Natural killer cell treated with Interleukin-12 subunit alpha and Interleukin-12 subunit beta and Interleukin-15 and Interleukin-18, amount 100 ng/mL, for 72 hours (primary cell): ENCODE data around the gene FMNL3. TPM values are rescaled to one million over a fixed set of nuclear protein-coding genes. Genes with fewer than 3 reads are reported as not detected.
A peak's percentile ranks its signal among the peaks of the same experiment; 100 is the strongest.
"Not testable (repeated sequence)": the region's sequence is repeated elsewhere in the genome, so short reads cannot be mapped to it uniquely, and the experiment has no call there.

Experiments used
- ATAC-seq, 2 donors: fragments of 150-1000 bp; cut with Tn5 transposase in 1 of 2; sonication (Bioruptor Pico), chemical (Tn5 transposase) in 1 of 2; 2 replicates each; pipeline ENCODE4 v1.10.0; 2021
- DNase-seq: peaks from one replicate; pipeline ENCODE4 v3.0.0; 2022; ENCODE audit warnings: low spot score
- H3K27ac Mint-ChIP-seq, 2 donors: 1 replicate in 1 of 2; 2 replicates in 1 of 2; pipeline ENCODE4 v1.8.0; 2022; ENCODE audit warnings: mixed read lengths in 2 of 2, mild to moderate bottlenecking in 1 of 2, moderate library complexity in 1 of 2
- H3K27me3 Mint-ChIP-seq, 2 donors: 1 replicate in 1 of 2; 2 replicates in 1 of 2; pipeline ENCODE4 v1.8.0; 2022; ENCODE audit warnings: mixed read lengths in 2 of 2
- H3K36me3 Mint-ChIP-seq: one replicate; pipeline ENCODE4 v1.8.0; 2022; ENCODE audit warnings: mixed read lengths
- H3K4me1 Mint-ChIP-seq, 2 donors: 1 replicate in 1 of 2; 2 replicates in 1 of 2; pipeline ENCODE4 v1.8.0; 2022; ENCODE audit warnings: low read depth in 2 of 2, mixed read lengths in 2 of 2, mild to moderate bottlenecking in 1 of 2
- H3K4me3 Mint-ChIP-seq: one replicate; pipeline ENCODE4 v1.8.0; 2022; ENCODE audit warnings: mixed read lengths
- H3K9me3 Mint-ChIP-seq: 2 replicates; pipeline ENCODE4 v1.8.0; 2022; ENCODE audit warnings: mixed read lengths
- total RNA-seq, 2 donors: library from RNA; stranded (reverse); gene quantifications; one replicate each; pipeline ENCODE4 v1.2.3, GENCODE V29; 2022

The FMNL3 gene
- total RNA-seq, 2 donors from 2014 or later, result 86.9 to 123 TPM

DNA sequence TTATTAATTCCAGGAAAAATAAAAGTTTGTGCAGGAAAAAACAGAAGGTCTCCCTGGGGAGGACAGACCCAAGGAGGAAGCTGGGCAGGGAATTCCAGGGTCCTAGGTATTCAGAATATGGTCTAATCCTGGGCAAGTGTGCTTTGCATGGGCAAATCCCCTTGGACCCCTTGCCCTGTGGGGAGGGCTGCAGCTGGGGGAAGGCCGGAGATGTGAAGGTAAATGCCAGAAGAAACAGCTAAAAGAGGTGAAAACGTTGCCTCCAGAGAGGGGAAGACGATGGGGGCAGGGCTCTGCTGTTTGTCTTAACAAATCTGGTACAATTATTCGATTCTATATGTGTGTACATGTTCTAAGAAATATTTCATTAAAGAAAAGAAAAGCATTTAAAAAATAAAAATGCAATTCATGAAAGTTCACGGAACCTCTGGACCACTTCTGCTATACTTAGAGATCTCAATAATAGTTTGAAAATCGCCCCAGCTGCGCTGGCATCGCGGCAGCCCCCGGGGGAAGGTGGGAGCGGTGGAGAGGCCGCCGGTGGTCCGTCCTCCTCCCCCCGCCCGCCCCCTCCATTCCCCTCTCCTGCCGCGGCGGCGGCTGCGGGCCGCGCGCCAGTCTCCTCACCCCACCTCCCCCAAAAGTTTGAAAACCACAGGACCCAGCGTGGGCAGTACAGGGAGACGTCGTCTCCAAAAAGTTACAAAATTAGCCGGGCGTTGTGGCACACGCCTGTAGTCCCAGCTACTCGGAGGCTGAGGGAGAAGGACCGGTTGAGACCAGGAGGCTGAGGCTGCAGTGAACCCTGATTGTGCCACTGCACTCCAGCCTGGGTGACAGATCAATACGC lies 85.3 kb downstream of the FMNL3 start:
- H3K9me3 Mint-ChIP-seq, result no peaks in the 10 kb centered on the region
- H3K4me3 Mint-ChIP-seq, result peak overlapping the region; percentile 87
- H3K27ac Mint-ChIP-seq, result peak overlapping the region; percentile 57 to 65
- peaks cover 12 to 19% of the 10 kb centered on the region in 2 donors for H3K4me1 Mint-ChIP-seq
- ATAC-seq (no peak), DNase-seq (peak; percentile 25)
- peaks cover 14 to 17% of the 10 kb centered on the region in 2 donors for H3K27me3 Mint-ChIP-seq
- no peaks in the 10 kb centered on the region for H3K36me3 Mint-ChIP-seq

DNA sequence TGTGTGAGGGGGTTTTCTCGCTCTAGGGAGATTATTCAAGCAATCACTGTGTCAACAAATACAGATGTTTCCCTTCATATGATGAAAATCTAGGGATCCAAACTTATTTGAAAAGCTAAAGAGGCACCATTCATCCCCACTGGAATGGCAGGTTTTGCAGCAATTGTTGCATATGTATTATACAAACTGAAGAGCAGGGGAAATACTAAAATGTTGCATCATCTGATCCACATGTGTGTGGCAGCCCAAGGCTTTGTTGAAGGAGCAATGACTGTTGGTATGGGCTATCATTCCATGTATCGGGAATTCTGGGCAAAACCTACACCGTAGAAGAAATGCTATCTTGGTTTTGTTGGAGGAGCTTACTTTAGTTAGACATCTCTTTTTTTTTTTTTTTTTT lies 87.9 kb downstream of the FMNL3 start:
- H3K36me3 Mint-ChIP-seq, result no peaks in the 10 kb centered on the region
- H3K27me3 Mint-ChIP-seq, result peaks cover 14 to 31% of the 10 kb centered on the region in 2 donors
- DNase-seq (no peak), ATAC-seq (no peak)
- H3K27ac Mint-ChIP-seq, result no peak overlapping the region
- H3K4me3 Mint-ChIP-seq, result no peak overlapping the region
- H3K4me1 Mint-ChIP-seq, result peaks cover 12% of the 10 kb centered on the region in 2 donors
- H3K9me3 Mint-ChIP-seq, result no peaks in the 10 kb centered on the region

DNA sequence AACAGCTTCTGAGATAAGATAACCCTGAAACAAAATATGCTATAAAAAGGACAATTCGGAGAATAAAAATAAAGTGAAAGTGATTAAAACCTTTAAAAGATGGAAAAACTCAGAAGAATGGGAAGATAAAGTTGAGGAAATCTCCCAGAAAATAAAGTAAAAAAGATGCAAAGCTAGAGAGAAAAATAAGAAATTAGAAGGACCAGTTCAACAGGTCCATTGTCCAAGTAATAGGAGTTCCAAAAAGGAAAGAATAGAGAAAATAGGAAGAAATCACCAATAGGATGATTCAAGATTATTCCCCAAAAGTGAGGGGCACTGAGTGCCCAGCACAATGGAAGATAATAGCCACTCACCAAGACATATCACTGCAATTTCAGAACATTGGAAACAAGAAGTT lies 88.6 kb downstream of the FMNL3 start:
- H3K27ac Mint-ChIP-seq, result no peak overlapping the region
- H3K9me3 Mint-ChIP-seq, result no peaks in the 10 kb centered on the region
- peaks cover 14 to 33% of the 10 kb centered on the region in 2 donors for H3K27me3 Mint-ChIP-seq
- ATAC-seq (no peak), DNase-seq (no peak)
- H3K4me3 Mint-ChIP-seq, result no peak overlapping the region
- H3K4me1 Mint-ChIP-seq, result peaks cover 8% of the 10 kb centered on the region in 2 donors
- no peaks in the 10 kb centered on the region for H3K36me3 Mint-ChIP-seq

DNA sequence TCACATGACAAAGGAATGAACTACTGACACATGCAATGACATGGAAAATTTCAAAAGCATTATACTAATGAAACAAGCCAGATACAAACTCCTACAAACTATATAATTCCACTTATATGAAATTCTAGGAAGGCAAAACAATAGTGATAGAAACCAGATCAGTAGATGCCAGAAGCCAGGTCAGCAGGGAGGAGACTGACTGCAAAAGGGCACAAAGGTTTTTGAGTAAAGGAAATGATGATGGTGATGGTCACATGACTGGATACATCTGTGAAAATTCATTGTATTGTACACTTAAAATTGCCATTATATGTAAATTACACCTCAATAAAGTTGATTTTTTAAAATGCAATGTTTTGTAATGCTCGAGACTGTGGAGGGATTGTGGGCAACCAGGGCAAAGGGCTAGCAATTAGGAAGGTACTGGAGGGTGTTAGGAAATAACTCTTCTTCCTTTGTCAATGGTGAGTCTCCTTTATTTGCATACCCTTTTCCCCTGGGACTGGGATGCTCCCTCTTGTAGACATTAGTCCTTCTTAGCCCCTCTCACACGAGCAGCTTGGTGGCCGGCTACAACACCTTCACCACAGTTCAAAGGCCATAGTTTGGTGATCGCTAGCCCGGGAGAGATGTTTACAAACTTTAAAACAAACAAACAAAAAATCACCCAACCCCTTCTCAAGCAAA lies 90.5 kb downstream of the FMNL3 start:
- no peaks in the 10 kb centered on the region for H3K36me3 Mint-ChIP-seq
- DNase-seq (no peak), ATAC-seq (no peak)
- peaks cover 8% of the 10 kb centered on the region in 2 donors for H3K4me1 Mint-ChIP-seq
- no peak overlapping the region for H3K4me3 Mint-ChIP-seq
- peaks cover 21 to 36% of the 10 kb centered on the region in 2 donors for H3K27me3 Mint-ChIP-seq
- H3K9me3 Mint-ChIP-seq, result no peaks in the 10 kb centered on the region
- peak overlapping the region in 1 of 2 donors; percentile 39 for H3K27ac Mint-ChIP-seq

DNA sequence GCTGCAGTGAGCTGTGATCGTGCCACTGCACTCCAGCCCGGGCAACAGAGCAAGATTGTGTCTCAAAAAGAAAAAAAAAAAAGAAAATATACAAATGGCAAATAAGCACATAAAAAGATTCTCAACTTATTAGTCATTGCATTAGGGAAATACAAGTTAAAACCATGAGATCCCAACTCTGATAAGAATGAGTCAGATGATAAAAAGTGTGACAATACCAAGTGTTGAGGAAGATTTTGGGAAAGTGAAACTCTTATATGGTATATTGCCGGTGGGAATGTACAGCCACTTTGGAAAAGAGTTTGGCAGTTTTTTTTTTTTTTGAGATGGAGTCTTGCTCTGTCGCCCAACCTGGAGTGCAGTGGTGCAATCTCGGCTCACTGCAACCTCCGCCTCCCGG lies 91.5 kb downstream of the FMNL3 start:
- ATAC-seq (no peak), DNase-seq (no peak)
- Mint-ChIP-seq H3K27ac (no peak overlapping the region), H3K4me1 (no peaks in the 10 kb centered on the region), H3K27me3 (peaks cover 21 to 36% of the 10 kb centered on the region in 2 donors), H3K36me3 (no peaks in the 10 kb centered on the region), H3K4me3 (no peak overlapping the region), H3K9me3 (no peaks in the 10 kb centered on the region)

DNA sequence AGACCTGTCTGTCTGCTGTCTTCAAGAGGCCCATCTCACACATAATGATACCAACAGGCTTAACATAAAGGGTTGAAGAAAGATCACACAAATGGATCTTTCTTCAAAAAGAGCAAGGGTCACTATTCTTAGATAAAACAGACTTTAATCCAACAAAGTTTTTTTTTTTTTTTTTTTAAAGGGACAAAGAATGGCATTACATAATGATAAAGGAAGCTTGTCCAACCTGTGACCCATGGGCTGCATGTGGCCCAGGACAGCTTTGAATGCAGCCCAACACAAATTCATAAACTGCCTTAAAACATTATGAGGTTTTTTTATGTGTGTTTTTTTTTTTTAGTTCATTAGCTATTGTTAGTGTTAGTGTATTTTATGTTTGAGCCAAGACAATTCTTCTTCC lies 95.0 kb downstream of the FMNL3 start:
- H3K4me1 Mint-ChIP-seq, result no peaks in the 10 kb centered on the region
- no peak overlapping the region for H3K27ac Mint-ChIP-seq
- H3K36me3 Mint-ChIP-seq, result peaks cover 5% of the 10 kb centered on the region
- H3K27me3 Mint-ChIP-seq, result peaks cover 7 to 20% of the 10 kb centered on the region in 2 donors
- no peaks in the 10 kb centered on the region for H3K9me3 Mint-ChIP-seq
- H3K4me3 Mint-ChIP-seq, result no peak overlapping the region
- DNase-seq (no peak), ATAC-seq (no peak)

DNA sequence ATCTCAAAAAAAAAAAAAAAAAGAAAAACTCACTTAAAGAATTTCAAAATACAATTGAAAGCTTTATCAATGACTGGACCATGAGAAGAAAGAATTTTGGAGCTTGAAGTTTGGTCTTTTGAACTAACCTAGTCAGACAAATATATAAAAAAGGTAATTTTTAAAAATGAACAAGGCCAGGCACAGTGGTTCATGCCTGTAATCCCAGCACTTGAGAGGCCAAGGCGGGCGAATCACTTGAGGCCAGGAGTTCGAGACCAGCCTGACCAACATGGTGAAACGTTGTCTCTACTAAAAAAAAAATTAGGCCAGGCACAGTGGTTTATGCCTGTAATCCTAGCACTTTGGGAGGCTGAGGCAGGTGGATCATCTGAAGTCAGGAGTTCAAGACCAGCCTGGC lies 96.4 kb downstream of the FMNL3 start:
- ATAC-seq, H3K36me3 Mint-ChIP-seq, H3K4me3 Mint-ChIP-seq, H3K4me1 Mint-ChIP-seq, H3K9me3 Mint-ChIP-seq, H3K27ac Mint-ChIP-seq, DNase-seq: not testable (repeated sequence)
- peaks cover 7 to 13% of the 10 kb centered on the region in 2 donors for H3K27me3 Mint-ChIP-seq

DNA sequence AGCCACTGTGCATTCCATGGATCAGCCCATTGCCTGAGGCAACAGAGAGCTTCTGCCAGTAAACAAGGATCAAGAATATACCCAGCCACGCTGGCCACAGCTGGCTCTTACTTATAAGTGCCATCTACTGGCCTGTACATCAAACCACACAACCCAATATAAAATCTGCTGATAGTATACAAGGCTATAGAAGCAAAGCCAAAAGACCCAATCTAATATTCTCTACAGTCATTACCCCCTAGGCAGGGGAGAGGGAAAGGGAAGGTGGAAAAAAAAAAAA lies 97.4 kb downstream of the FMNL3 start:
- no peak overlapping the region for H3K27ac Mint-ChIP-seq
- H3K27me3 Mint-ChIP-seq, result peaks cover 7 to 10% of the 10 kb centered on the region in 2 donors
- H3K9me3 Mint-ChIP-seq, result no peaks in the 10 kb centered on the region
- peaks cover 5% of the 10 kb centered on the region for H3K36me3 Mint-ChIP-seq
- no peak for DNase-seq
- no peak overlapping the region for H3K4me3 Mint-ChIP-seq
- no peak for ATAC-seq
- H3K4me1 Mint-ChIP-seq, result no peaks in the 10 kb centered on the region

DNA sequence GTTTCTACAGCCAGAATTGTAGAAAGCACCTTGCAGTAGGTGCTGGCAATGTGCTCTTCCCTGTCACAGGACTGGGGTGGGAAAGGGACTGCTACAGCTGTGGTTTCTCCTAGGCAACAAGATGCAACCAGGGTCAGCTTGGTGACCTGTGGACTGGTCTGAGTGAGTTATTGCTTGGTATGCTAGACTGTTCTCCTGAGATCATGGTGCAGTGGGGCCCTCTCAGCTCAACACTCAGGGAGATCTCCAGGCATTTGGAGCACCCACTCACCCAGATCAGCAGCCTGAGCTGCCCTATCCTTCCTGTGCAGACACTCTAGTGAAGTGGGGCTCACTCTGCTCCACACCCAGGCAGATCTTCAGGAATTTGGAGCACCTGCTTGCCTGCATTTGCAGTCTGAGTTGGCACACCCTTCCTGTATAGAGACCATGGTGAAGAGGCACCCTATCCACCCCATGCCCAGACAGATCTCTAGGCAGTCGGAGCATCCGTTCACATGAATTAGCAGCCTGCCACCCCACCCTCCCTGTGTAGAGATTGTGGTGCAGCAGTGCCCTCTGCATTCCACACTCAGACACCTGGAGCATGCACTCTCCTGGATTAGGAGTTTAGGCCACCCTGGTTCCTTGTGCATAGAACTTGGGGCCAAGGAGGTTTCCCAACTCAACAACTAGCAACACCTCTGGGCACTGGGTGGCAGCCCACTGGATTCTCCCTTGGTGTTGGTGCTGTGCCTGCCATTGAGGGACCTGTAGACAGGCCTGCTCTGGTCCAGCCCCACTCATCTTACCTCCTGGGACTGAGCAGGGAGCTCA lies 97.9 kb downstream of the FMNL3 start:
- H3K4me3 Mint-ChIP-seq, result no peak overlapping the region
- no peak for DNase-seq
- H3K27me3 Mint-ChIP-seq, result peaks cover 5 to 7% of the 10 kb centered on the region in 2 donors
- no peaks in the 10 kb centered on the region for H3K4me1 Mint-ChIP-seq
- ATAC-seq, result peak in 1 of 2 donors; percentile 28
- no peaks in the 10 kb centered on the region for H3K9me3 Mint-ChIP-seq
- no peak overlapping the region for H3K27ac Mint-ChIP-seq
- peaks cover 5% of the 10 kb centered on the region for H3K36me3 Mint-ChIP-seq

DNA sequence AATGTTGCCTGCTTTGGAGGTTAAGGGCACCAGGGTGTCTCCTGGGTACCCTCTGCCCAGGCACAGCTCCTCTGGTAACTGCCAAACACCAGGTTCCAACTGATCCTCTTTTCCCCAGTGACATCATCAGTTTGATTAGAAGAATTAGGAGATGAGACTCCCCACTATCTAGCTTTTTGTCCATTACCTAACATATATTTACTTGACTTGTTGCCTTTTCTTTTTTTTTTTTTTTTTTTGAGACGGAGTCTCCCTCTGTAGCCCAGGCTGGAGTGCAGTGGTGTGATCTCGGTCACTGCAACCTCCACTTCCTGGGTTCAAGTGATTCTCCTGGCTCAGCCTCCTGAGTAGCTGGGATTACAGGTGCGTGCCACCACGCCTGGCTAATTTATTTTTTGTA lies 101.7 kb downstream of the FMNL3 start, which contains the start of gene FAM186B:
Gene FAM186B, minus strand, starts transcription at position 101 of the 400 bp plus-strand sequence. CDS start 162 bp downstream, outside the sequence.
- not testable (repeated sequence) for H3K4me1 Mint-ChIP-seq, ATAC-seq, H3K27ac Mint-ChIP-seq, H3K9me3 Mint-ChIP-seq, H3K27me3 Mint-ChIP-seq, H3K36me3 Mint-ChIP-seq, H3K4me3 Mint-ChIP-seq, DNase-seq

DNA sequence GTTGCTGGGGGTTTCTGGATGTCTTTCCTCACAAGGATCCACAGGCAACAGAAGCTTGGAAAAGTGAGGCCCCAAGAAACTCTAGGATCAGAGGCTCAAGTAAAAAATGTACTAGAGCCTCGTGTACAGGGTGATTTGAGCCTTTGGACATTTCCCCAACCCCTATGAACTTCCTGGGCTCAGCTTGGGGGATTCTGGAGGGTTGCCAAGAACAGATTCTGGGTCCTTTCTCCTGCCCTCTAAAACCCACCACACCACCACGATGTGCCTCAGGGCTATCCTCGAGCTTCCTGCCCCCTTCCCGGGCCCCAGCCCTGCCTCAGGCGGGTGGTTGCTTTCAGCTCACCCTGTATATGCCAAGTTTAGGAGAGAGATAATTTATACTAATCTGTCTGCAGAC lies 102.3 kb downstream of the FMNL3 start:
- Mint-ChIP-seq H3K27ac (no peak overlapping the region), H3K4me1 (no peaks in the 10 kb centered on the region), H3K9me3 (no peaks in the 10 kb centered on the region), H3K27me3 (no peaks in the 10 kb centered on the region), H3K4me3 (no peak overlapping the region), H3K36me3 (peaks cover 1% of the 10 kb centered on the region)
- no peak for ATAC-seq
- no peak for DNase-seq

DNA sequence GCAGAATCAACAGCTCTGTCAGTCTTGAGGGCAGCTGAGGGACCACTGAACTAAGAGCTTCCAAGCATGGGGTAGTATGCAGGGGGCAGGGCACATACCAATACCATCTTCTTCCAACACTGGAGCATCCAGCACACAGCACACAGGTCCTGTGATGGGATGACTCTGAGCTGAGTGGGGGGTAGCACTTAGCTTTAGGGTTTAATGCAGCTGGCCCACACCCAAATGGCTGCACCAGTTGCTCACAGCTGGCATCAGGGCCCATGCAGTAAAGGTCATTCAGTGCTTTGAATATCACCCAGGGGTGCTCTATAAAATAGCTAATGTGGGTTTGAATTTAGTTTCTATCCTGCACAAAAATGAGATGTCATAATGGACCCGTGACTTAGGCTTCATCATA lies 103.5 kb downstream of the FMNL3 start:
- ATAC-seq (no peak), DNase-seq (no peak)
- H3K27me3 Mint-ChIP-seq, result no peaks in the 10 kb centered on the region
- no peaks in the 10 kb centered on the region for H3K9me3 Mint-ChIP-seq
- H3K4me3 Mint-ChIP-seq, result no peak overlapping the region
- no peaks in the 10 kb centered on the region for H3K36me3 Mint-ChIP-seq
- H3K27ac Mint-ChIP-seq, result no peak overlapping the region
- H3K4me1 Mint-ChIP-seq, result no peaks in the 10 kb centered on the region

DNA sequence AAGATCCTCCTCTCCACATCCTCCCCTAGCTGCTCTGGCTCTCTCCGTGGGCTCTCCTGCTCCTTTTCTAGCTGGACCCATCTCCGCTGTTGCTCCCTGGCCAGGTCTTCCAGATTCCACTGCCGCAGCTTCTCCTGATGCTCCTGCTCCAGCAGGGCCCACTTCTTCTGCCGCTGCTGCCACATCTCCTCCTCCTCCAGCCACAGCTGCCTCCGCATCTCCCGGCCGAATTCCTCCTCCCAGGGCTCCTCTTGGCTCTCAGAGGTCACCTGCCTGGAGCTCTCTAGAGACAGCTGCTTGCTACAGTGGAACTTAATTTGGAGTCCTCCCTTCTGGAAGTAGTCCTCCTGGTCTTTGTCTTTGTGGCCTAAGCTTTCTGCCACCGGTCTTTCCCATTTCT lies 107.2 kb downstream of the FMNL3 start:
- ATAC-seq (no peak), DNase-seq (no peak)
- peaks cover 0 to 3% of the 10 kb centered on the region in 2 donors for H3K4me1 Mint-ChIP-seq
- no peaks in the 10 kb centered on the region for H3K9me3 Mint-ChIP-seq
- no peak overlapping the region for H3K4me3 Mint-ChIP-seq
- no peaks in the 10 kb centered on the region for H3K36me3 Mint-ChIP-seq
- H3K27ac Mint-ChIP-seq, result no peak overlapping the region
- no peaks in the 10 kb centered on the region for H3K27me3 Mint-ChIP-seq

DNA sequence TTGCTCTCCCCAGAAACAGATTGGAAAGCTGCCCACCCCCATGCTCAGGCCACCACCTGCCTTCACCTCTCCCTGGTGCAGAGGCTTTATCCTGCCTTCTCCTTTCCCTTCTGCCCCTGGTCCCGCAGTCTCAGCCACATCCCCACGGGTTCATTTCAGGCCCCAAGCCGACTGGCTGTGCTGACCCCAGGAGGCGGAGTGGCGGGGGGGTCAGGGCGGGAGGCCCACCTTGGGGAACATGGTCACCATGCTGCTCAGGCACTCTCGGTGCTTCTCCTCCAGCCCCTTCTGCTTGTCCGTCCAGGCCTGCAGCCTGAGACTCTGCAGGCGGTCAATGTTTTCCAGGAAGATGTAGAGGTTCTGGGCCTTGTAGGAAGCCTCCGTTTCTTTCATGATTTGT lies 108.7 kb downstream of the FMNL3 start:
- H3K4me1 Mint-ChIP-seq, result peaks cover 0 to 3% of the 10 kb centered on the region in 2 donors
- no peak for ATAC-seq
- no peak for DNase-seq
- no peak overlapping the region for H3K27ac Mint-ChIP-seq
- no peaks in the 10 kb centered on the region for H3K27me3 Mint-ChIP-seq
- H3K4me3 Mint-ChIP-seq, result no peak overlapping the region
- no peaks in the 10 kb centered on the region for H3K9me3 Mint-ChIP-seq
- H3K36me3 Mint-ChIP-seq, result no peaks in the 10 kb centered on the region
